Measurements from ENCODE around the gene SSTR3. TPM values are rescaled to one million over a fixed set of nuclear protein-coding genes. Genes with fewer than 3 reads are reported as not detected.

The SSTR3 gene
- total RNA-seq, 1 donor from 2014 or later = not detected

DNA sequence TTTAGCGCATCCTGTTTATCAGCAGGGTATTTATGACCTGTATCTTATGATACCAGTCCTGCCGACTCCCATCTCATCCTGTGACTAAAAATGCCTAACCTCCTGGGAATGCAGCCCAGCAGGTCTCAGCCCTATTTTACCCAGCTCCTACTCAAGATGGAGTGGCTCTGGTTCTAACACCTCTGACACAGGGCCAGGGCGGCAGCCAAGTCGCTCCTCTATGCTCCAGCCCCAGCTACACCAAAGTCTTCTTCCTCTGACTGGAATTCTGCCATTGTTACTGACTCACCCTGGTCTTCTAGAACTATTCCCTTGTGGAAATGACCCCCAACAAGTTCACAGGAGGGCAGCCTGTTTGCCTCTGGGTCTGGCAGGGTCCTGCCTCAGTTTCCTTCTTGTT lies 16.4 kb downstream of the SSTR3 start:
- Mint-ChIP-seq H3K36me3 (ENCODE audit: unreplicated experiment) (peaks cover 11% of the 10 kb centered on the region), H3K4me1 (ENCODE audit: low read depth, unreplicated experiment) (peaks cover 5% of the 10 kb centered on the region), H3K27me3 (ENCODE audit: unreplicated experiment) (peaks cover 3% of the 10 kb centered on the region), H3K27ac (ENCODE audit: unreplicated experiment) (no peak overlapping the region), H3K9me3 (ENCODE audit: unreplicated experiment) (peaks cover 2% of the 10 kb centered on the region), H3K4me3 (ENCODE audit: unreplicated experiment) (no peak overlapping the region)
- TF ChIP-seq, protein P1, sequence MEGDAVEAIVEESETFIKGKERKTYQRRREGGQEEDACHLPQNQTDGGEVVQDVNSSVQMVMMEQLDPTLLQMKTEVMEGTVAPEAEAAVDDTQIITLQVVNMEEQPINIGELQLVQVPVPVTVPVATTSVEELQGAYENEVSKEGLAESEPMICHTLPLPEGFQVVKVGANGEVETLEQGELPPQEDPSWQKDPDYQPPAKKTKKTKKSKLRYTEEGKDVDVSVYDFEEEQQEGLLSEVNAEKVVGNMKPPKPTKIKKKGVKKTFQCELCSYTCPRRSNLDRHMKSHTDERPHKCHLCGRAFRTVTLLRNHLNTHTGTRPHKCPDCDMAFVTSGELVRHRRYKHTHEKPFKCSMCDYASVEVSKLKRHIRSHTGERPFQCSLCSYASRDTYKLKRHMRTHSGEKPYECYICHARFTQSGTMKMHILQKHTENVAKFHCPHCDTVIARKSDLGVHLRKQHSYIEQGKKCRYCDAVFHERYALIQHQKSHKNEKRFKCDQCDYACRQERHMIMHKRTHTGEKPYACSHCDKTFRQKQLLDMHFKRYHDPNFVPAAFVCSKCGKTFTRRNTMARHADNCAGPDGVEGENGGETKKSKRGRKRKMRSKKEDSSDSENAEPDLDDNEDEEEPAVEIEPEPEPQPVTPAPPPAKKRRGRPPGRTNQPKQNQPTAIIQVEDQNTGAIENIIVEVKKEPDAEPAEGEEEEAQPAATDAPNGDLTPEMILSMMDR (IDR thresholded peaks at IDR 0.05; ENCODE audit: partially characterized antibody, unreplicated experiment) = no peak
- DNase-seq = no peak

DNA sequence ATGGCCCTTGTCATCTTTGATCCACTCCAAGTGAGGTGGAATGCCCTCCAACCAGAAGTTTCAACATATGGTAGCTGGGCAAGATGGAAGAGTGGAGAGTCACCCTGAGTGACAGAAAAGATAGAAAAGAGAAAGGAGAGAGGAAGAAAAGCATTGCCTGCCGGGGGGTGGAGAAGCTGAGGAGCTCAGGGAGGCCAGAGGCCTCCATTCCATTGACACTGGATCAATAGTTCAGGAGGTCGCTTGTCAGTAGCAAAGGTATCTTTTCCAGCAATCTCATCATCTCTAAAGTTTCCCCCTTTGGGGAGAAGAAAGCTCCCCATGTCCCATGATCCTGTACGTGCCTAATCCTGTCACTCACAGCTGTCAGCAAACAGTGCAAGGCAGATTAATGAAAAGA lies 17.5 kb downstream of the SSTR3 start:
- Mint-ChIP-seq H3K4me3 (ENCODE audit: unreplicated experiment) (peak overlapping the region; percentile 54), H3K9me3 (ENCODE audit: unreplicated experiment) (peaks cover 2% of the 10 kb centered on the region), H3K27me3 (ENCODE audit: unreplicated experiment) (peaks cover 3% of the 10 kb centered on the region), H3K4me1 (ENCODE audit: low read depth, unreplicated experiment) (peaks cover 5% of the 10 kb centered on the region), H3K27ac (ENCODE audit: unreplicated experiment) (no peak overlapping the region), H3K36me3 (ENCODE audit: unreplicated experiment) (peaks cover 11% of the 10 kb centered on the region)
- no peak for DNase-seq
- TF ChIP-seq, protein P1 (IDR thresholded peaks at IDR 0.05; ENCODE audit: partially characterized antibody, unreplicated experiment) = no peak

DNA sequence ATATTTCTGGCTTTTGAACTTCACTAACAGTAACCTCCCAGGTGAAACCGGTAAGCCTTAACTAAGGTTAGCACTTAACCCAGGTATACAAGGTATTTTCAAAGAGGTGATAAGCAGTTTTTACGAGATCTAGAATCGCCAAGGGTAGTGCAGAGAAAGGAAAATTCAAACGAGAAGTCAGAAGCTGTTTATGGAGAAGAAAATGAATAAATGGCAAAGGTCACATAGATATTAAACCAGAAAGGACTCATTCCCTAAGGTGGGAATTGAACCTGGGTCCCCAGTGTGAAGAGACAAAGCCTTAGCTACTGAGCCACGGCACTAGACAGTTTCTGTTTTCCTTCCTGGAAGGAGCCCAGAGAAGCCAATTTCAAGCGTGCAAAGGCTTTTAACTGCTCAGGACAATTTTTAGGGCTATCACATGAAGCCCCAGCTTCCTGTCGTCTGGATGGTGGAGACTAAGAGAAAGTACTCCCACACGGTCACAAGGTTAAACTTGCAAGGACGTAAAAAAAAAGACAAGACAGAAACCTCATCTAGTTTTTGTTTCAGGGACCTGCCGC lies 18.6 kb downstream of the SSTR3 start:
- Mint-ChIP-seq H3K9me3 (ENCODE audit: unreplicated experiment) (peaks cover 2% of the 10 kb centered on the region), H3K4me3 (ENCODE audit: unreplicated experiment) (no peak overlapping the region), H3K4me1 (ENCODE audit: low read depth, unreplicated experiment) (peaks cover 5% of the 10 kb centered on the region), H3K27me3 (ENCODE audit: unreplicated experiment) (peaks cover 3% of the 10 kb centered on the region), H3K36me3 (ENCODE audit: unreplicated experiment) (peaks cover 11% of the 10 kb centered on the region), H3K27ac (ENCODE audit: unreplicated experiment) (no peak overlapping the region)
- DNase-seq = no peak
- TF ChIP-seq, protein P1 (IDR thresholded peaks at IDR 0.05; ENCODE audit: partially characterized antibody, unreplicated experiment) = no peak

DNA sequence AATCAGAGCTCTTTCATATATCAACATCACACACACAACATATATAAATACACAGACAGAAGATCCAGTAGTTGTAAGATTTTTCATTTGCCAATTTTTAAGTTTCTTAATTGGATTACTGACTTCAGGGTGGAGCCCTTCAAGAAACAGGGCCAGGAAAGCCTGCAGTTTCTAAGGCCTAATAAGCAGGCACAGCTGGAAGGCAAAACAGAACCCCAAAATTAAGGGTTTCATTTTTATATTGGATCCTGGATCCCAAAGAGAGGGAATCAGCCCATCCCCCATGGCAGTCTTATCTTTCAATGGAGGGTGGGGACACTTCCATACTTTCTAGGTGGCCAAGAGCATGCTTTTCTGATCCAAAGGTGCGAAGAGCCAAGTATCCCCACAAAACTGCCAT lies 19.5 kb downstream of the SSTR3 start:
- peaks cover 2% of the 10 kb centered on the region for H3K9me3 Mint-ChIP-seq (ENCODE audit: unreplicated experiment)
- no peak for DNase-seq
- TF ChIP-seq, protein P1 (IDR thresholded peaks at IDR 0.05; ENCODE audit: partially characterized antibody, unreplicated experiment) = no peak
- H3K4me1 Mint-ChIP-seq (ENCODE audit: low read depth, unreplicated experiment) = peaks cover 3% of the 10 kb centered on the region
- peaks cover 3% of the 10 kb centered on the region for H3K27me3 Mint-ChIP-seq (ENCODE audit: unreplicated experiment)
- no peak overlapping the region for H3K4me3 Mint-ChIP-seq (ENCODE audit: unreplicated experiment)
- no peak overlapping the region for H3K27ac Mint-ChIP-seq (ENCODE audit: unreplicated experiment)
- peaks cover 11% of the 10 kb centered on the region for H3K36me3 Mint-ChIP-seq (ENCODE audit: unreplicated experiment)

DNA sequence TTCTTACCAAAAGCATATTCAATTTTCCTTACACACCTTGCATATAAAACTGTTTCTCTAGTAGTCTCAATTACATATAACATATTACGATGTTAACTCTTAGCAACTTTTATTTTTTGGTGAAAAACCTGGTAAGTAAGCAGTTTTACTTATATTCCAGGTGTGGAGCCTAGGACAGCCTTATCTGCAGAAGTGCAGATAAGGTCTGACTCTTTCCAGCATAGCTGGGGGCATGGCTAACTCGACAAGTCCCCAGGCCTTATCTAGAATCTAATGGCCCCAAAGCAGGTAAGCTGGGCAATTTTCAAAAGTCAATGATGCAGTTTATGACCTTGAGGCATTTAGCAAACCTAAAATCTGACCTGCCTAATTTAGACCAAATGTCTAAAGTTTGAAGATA lies 20.1 kb downstream of the SSTR3 start:
- Mint-ChIP-seq H3K27me3 (ENCODE audit: unreplicated experiment) (peaks cover 5% of the 10 kb centered on the region), H3K4me3 (ENCODE audit: unreplicated experiment) (no peak overlapping the region), H3K4me1 (ENCODE audit: low read depth, unreplicated experiment) (peaks cover 4% of the 10 kb centered on the region), H3K36me3 (ENCODE audit: unreplicated experiment) (peaks cover 11% of the 10 kb centered on the region), H3K9me3 (ENCODE audit: unreplicated experiment) (no peaks in the 10 kb centered on the region), H3K27ac (ENCODE audit: unreplicated experiment) (no peak overlapping the region)
- DNase-seq = no peak
- TF ChIP-seq, protein P1 (IDR thresholded peaks at IDR 0.05; ENCODE audit: partially characterized antibody, unreplicated experiment) = no peak

Data from glutamatergic neuron (in vitro differentiated cells).